ENCODE measurements around the gene CCER1.
A peak's percentile ranks its signal among the peaks of the same experiment; 100 is the strongest.

Gene CCER1

DNA sequence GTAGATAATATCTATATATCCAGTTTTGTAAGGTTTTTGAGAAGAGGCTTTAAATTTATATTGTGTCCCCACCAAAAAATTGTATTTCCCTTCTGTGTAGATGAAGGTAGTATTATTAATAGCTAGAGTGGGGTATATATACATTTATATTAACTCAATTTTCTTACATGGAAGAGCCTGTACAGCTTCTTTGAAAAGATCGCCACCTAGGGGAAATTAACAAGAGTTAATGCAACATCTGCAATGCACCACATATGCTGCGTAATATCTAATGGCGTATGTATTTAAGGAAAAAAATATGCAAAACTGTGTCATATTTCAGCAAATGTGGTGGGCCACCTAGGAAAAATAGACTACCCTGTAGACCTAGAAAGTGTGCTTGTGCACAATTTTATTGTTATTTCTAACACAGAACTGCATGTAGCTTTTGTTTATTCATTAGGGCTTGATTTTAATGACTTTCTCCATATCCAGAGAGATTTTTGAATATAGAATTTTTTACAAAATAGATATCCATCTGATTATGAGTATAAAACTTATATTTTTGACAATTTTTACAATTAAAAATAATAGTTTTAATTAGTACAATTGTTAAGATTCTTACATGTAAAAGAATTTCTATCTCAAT lies 14.0 kb downstream of the CCER1 start:
- no peak overlapping the region for H3K18ac ChIP-seq (ENCODE audit: low read length)
- no peak overlapping the region for H3K27ac ChIP-seq (ENCODE audit: low read depth, low read length)
- no peak overlapping the region for H4K91ac ChIP-seq (ENCODE audit: low read depth, low read length)
- H2BK5ac ChIP-seq (ENCODE audit: low read depth, low read length, poor library complexity), result no peak overlapping the region
- no CpG with 5 or more reads among the region's 3 CpGs for WGBS (ENCODE audit: extremely low coverage, insufficient coverage, insufficient read length)
- DNase-seq, result peak in 1 of 2 donors; percentile 76
- no peak overlapping the region for H2AK5ac ChIP-seq (ENCODE audit: low read length)
- no peak overlapping the region for H3K23ac ChIP-seq (ENCODE audit: low read length)
- H2BK12ac ChIP-seq (ENCODE audit: low read length), result no peak overlapping the region
- no peaks in the 10 kb centered on the region for H3K36me3 ChIP-seq (ENCODE audit: control insufficient read depth in 1 of 2, insufficient read depth in 2 of 2, low read length in 2 of 2)
- no peak overlapping the region for H3K4me2 ChIP-seq (ENCODE audit: low read length)
- no peak overlapping the region for H3K4me3 ChIP-seq (ENCODE audit: low read depth, low read length)
- no peak overlapping the region for H2BK120ac ChIP-seq (ENCODE audit: insufficient read depth, low read length, poor library complexity)
- H3K79me2 ChIP-seq (ENCODE audit: control insufficient read depth, insufficient read depth, low read length, poor library complexity), result no peaks in the 10 kb centered on the region
- no peak overlapping the region for H2AFZ ChIP-seq (ENCODE audit: insufficient read depth, low read length, poor library complexity)
- no peak overlapping the region for H4K12ac ChIP-seq (ENCODE audit: low read depth, low read length)
- no peak overlapping the region for H4K8ac ChIP-seq (ENCODE audit: low read depth, low read length)
- peaks cover 10% of the 10 kb centered on the region for H3K79me1 ChIP-seq (ENCODE audit: low read length)
- no peak overlapping the region for H3K4ac ChIP-seq (ENCODE audit: low read depth, low read length)
- H3K9me3 ChIP-seq (ENCODE audit: insufficient read depth, low read depth, low read length), result peaks cover 2% of the 10 kb centered on the region
- no peak overlapping the region for H3K9ac ChIP-seq (ENCODE audit: low read length)
- H3K14ac ChIP-seq (ENCODE audit: low read length), result no peak overlapping the region
- peaks cover 16 to 17% of the 10 kb centered on the region in 2 experiments for H3K4me1 ChIP-seq (ENCODE audit: control insufficient read depth in 1 of 2, insufficient read depth in 2 of 2, low read length in 2 of 2)
- H3K27me3 ChIP-seq (ENCODE audit: insufficient read depth, low read length), result no peaks in the 10 kb centered on the region

DNA sequence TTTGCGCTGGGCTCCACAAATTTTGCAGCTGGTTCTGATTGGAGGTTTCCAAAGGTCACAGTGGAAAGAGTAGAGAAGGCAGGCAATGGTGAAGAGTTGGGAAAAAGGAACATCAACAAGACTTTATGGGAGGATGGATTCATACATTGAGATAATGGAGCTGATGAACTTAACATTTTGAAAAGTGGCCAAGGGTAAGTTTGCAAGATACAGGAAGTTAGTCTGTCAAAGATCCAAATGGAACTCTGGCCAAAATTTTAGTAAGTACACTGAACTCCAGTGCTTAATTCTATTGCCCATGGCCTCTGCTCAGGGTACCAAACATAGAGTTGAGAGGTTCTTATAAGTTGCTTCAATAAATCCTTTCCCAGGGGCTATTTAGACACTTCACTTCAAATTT lies 15.6 kb downstream of the CCER1 start:
- Histone ChIP-seq H3K27me3 (ENCODE audit: insufficient read depth, low read length) (no peaks in the 10 kb centered on the region), H3K18ac (ENCODE audit: low read length) (no peak overlapping the region), H2BK12ac (ENCODE audit: low read length) (no peak overlapping the region), H3K4me2 (ENCODE audit: low read length) (no peak overlapping the region), H3K4me3 (ENCODE audit: low read depth, low read length) (no peak overlapping the region), H3K9me3 (ENCODE audit: insufficient read depth, low read depth, low read length) (peaks cover 2% of the 10 kb centered on the region), H4K12ac (ENCODE audit: low read depth, low read length) (no peak overlapping the region), H3K36me3 (ENCODE audit: control insufficient read depth in 1 of 2, insufficient read depth in 2 of 2, low read length in 2 of 2) (no peaks in the 10 kb centered on the region), H3K27ac (ENCODE audit: low read depth, low read length) (no peak overlapping the region), H2AFZ (ENCODE audit: insufficient read depth, low read length, poor library complexity) (no peak overlapping the region), H3K79me1 (ENCODE audit: low read length) (peaks cover 11% of the 10 kb centered on the region), H2BK5ac (ENCODE audit: low read depth, low read length, poor library complexity) (no peak overlapping the region), H4K91ac (ENCODE audit: low read depth, low read length) (no peak overlapping the region), H4K8ac (ENCODE audit: low read depth, low read length) (no peak overlapping the region), H3K9ac (ENCODE audit: low read length) (no peak overlapping the region), H3K4ac (ENCODE audit: low read depth, low read length) (no peak overlapping the region), H3K4me1 (ENCODE audit: control insufficient read depth in 1 of 2, insufficient read depth in 2 of 2, low read length in 2 of 2) (peaks cover 16 to 17% of the 10 kb centered on the region in 2 experiments), H2AK5ac (ENCODE audit: low read length) (no peak overlapping the region), H3K14ac (ENCODE audit: low read length) (no peak overlapping the region), H3K79me2 (ENCODE audit: control insufficient read depth, insufficient read depth, low read length, poor library complexity) (no peaks in the 10 kb centered on the region), H3K23ac (ENCODE audit: low read length) (no peak overlapping the region), H2BK120ac (ENCODE audit: insufficient read depth, low read length, poor library complexity) (no peak overlapping the region)
- DNase-seq, result no peak
- no CpG with 5 or more reads among the region's 1 CpG for WGBS (ENCODE audit: extremely low coverage, insufficient coverage, insufficient read length)

DNA sequence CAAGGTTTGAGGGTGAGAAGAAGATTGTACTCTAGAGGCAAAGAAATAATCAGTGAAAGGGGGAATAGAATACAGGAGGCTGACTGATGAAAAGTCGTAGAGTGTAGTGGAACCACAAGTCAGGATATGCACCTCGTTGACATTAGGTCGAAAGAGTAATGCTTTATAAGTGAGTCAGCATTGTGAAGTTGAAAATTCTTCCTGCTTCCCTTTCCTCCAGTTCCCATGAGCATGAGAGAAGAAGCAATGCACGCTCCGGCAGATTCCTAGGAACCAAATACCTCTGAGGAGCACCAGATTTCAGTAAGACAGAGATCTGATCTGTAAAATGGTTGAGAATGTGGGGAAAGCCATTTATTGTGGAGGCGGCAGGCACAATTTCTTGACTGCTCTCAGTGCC lies 16.5 kb downstream of the CCER1 start:
- Histone ChIP-seq H3K4me1 (ENCODE audit: control insufficient read depth in 1 of 2, insufficient read depth in 2 of 2, low read length in 2 of 2) (peaks cover 16 to 17% of the 10 kb centered on the region in 2 experiments), H4K12ac (ENCODE audit: low read depth, low read length) (no peak overlapping the region), H3K79me1 (ENCODE audit: low read length) (peaks cover 11% of the 10 kb centered on the region), H2BK5ac (ENCODE audit: low read depth, low read length, poor library complexity) (no peak overlapping the region), H3K27ac (ENCODE audit: low read depth, low read length) (no peak overlapping the region), H3K4me2 (ENCODE audit: low read length) (no peak overlapping the region), H3K27me3 (ENCODE audit: insufficient read depth, low read length) (no peaks in the 10 kb centered on the region), H3K4me3 (ENCODE audit: low read depth, low read length) (no peak overlapping the region), H2BK120ac (ENCODE audit: insufficient read depth, low read length, poor library complexity) (peak overlapping the region; percentile 66), H2AFZ (ENCODE audit: insufficient read depth, low read length, poor library complexity) (no peak overlapping the region), H3K79me2 (ENCODE audit: control insufficient read depth, insufficient read depth, low read length, poor library complexity) (no peaks in the 10 kb centered on the region), H3K18ac (ENCODE audit: low read length) (no peak overlapping the region), H2BK12ac (ENCODE audit: low read length) (no peak overlapping the region), H4K8ac (ENCODE audit: low read depth, low read length) (no peak overlapping the region), H3K23ac (ENCODE audit: low read length) (no peak overlapping the region), H3K4ac (ENCODE audit: low read depth, low read length) (no peak overlapping the region), H3K36me3 (ENCODE audit: control insufficient read depth in 1 of 2, insufficient read depth in 2 of 2, low read length in 2 of 2) (no peaks in the 10 kb centered on the region), H2AK5ac (ENCODE audit: low read length) (no peak overlapping the region), H3K9me3 (ENCODE audit: insufficient read depth, low read depth, low read length) (peaks cover 2% of the 10 kb centered on the region), H3K9ac (ENCODE audit: low read length) (no peak overlapping the region), H4K91ac (ENCODE audit: low read depth, low read length) (no peak overlapping the region), H3K14ac (ENCODE audit: low read length) (no peak overlapping the region)
- WGBS (ENCODE audit: extremely low coverage, insufficient coverage, insufficient read length), result no CpG with 5 or more reads among the region's 6 CpGs
- DNase-seq, result peak; percentile 60 to 86

DNA sequence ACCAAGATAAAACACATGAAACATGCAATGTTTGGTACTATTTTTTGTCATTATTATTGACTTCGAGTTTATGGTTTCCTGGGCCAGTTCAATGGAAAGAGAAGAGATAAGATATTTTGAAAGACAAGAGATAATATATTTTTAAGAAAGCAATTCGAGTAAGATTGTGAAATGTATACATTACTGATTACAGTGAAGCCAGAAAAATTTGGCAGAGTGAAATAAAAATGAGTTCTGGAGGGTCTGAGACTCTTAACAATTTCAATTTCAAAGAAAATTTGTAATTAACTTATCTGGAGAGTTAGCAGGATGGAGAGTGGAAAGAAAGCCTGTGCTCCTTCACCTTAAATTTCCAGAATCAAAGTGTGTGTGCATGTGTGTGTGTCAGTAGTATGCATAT lies 17.3 kb downstream of the CCER1 start:
- Histone ChIP-seq H3K36me3 (ENCODE audit: control insufficient read depth in 1 of 2, insufficient read depth in 2 of 2, low read length in 2 of 2) (no peaks in the 10 kb centered on the region), H3K4ac (ENCODE audit: low read depth, low read length) (no peak overlapping the region), H2AFZ (ENCODE audit: insufficient read depth, low read length, poor library complexity) (no peak overlapping the region), H3K4me3 (ENCODE audit: low read depth, low read length) (no peak overlapping the region), H3K27me3 (ENCODE audit: insufficient read depth, low read length) (no peaks in the 10 kb centered on the region), H2BK120ac (ENCODE audit: insufficient read depth, low read length, poor library complexity) (no peak overlapping the region), H3K4me2 (ENCODE audit: low read length) (no peak overlapping the region), H2BK12ac (ENCODE audit: low read length) (no peak overlapping the region), H4K12ac (ENCODE audit: low read depth, low read length) (no peak overlapping the region), H2AK5ac (ENCODE audit: low read length) (no peak overlapping the region), H2BK5ac (ENCODE audit: low read depth, low read length, poor library complexity) (no peak overlapping the region), H3K9me3 (ENCODE audit: insufficient read depth, low read depth, low read length) (peaks cover 2% of the 10 kb centered on the region), H3K14ac (ENCODE audit: low read length) (no peak overlapping the region), H3K79me2 (ENCODE audit: control insufficient read depth, insufficient read depth, low read length, poor library complexity) (no peaks in the 10 kb centered on the region), H4K91ac (ENCODE audit: low read depth, low read length) (no peak overlapping the region), H3K4me1 (ENCODE audit: control insufficient read depth in 1 of 2, insufficient read depth in 2 of 2, low read length in 2 of 2) (peaks cover 16 to 17% of the 10 kb centered on the region in 2 experiments), H3K23ac (ENCODE audit: low read length) (no peak overlapping the region), H3K9ac (ENCODE audit: low read length) (no peak overlapping the region), H3K79me1 (ENCODE audit: low read length) (peaks cover 11% of the 10 kb centered on the region), H3K18ac (ENCODE audit: low read length) (no peak overlapping the region), H3K27ac (ENCODE audit: low read depth, low read length) (no peak overlapping the region), H4K8ac (ENCODE audit: low read depth, low read length) (no peak overlapping the region)
- no CpG with 5 or more reads among the region's 2 CpGs for WGBS (ENCODE audit: extremely low coverage, insufficient coverage, insufficient read length)
- no peak for DNase-seq
